KMS-11 (cell line): Measurements from ENCODE around the gene GPC2.

Experiments used
- H2AFZ ChIP-seq: fragments of 200-600 bp; sonication (generic); 2 replicates; pipeline ENCODE4 v1.6.1; 2016; ENCODE audit warnings: antibody characterized with exemption, mixed run types, low read depth
- H3K27ac ChIP-seq: fragments of 200-600 bp; sonication (generic); 2 replicates; pipeline ENCODE4 v1.6.1; 2016; ENCODE audit warnings: mild to moderate bottlenecking, mixed run types
- H3K27me3 ChIP-seq: fragments of 200-600 bp; sonication (generic); 2 replicates; pipeline ENCODE4 v1.6.1; 2017; ENCODE audit warnings: mild to moderate bottlenecking, low read depth, mixed run types, moderate library complexity; ENCODE audit not compliant: insufficient read depth
- H3K36me3 ChIP-seq: fragments of 200-600 bp; sonication (generic); 2 replicates; pipeline ENCODE4 v1.6.1; 2017; ENCODE audit warnings: mild to moderate bottlenecking, mixed run types; ENCODE audit not compliant: insufficient read depth
- H3K4me1 ChIP-seq: fragments of 200-600 bp; sonication (generic); 2 replicates; pipeline ENCODE4 v1.6.1; 2016; ENCODE audit warnings: mild to moderate bottlenecking, low read depth, mixed run types; ENCODE audit not compliant: poor library complexity, severe bottlenecking
- H3K4me2 ChIP-seq: fragments of 200-600 bp; sonication (generic); 2 replicates; pipeline ENCODE4 v1.7.0; 2016; ENCODE audit warnings: mild to moderate bottlenecking, mixed run types
- H3K4me3 ChIP-seq: fragments of 200-600 bp; sonication (generic); IDR thresholded peaks from 2 replicates; pipeline ENCODE4 v1.6.1; 2017; ENCODE audit warnings: low read depth, low read length, mixed read lengths; ENCODE audit not compliant: insufficient read depth
- H3K79me2 ChIP-seq: fragments of 200-600 bp; sonication (generic); 2 replicates; pipeline ENCODE4 v1.6.1; 2016; ENCODE audit warnings: low read depth, mixed run types; ENCODE audit not compliant: insufficient read depth
- H3K9ac ChIP-seq: fragments of 200-600 bp; sonication (generic); 2 replicates; pipeline ENCODE4 v1.6.1; 2016; ENCODE audit warnings: mild to moderate bottlenecking, mixed run types
- H4K20me1 ChIP-seq: fragments of 200-600 bp; sonication (generic); 2 replicates; pipeline ENCODE4 v1.6.1; 2016; ENCODE audit warnings: mild to moderate bottlenecking, mixed run types; ENCODE audit not compliant: insufficient read depth
- CTCF ChIP-seq: fragments of 200-600 bp; sonication (generic); conservative IDR thresholded peaks from 2 replicates; pipeline ENCODE4 v1.6.1; 2017; ENCODE audit warnings: low read depth, mild to moderate bottlenecking, antibody characterized with exemption, low read length, moderate library complexity, mixed read lengths

The GPC2 gene

DNA sequence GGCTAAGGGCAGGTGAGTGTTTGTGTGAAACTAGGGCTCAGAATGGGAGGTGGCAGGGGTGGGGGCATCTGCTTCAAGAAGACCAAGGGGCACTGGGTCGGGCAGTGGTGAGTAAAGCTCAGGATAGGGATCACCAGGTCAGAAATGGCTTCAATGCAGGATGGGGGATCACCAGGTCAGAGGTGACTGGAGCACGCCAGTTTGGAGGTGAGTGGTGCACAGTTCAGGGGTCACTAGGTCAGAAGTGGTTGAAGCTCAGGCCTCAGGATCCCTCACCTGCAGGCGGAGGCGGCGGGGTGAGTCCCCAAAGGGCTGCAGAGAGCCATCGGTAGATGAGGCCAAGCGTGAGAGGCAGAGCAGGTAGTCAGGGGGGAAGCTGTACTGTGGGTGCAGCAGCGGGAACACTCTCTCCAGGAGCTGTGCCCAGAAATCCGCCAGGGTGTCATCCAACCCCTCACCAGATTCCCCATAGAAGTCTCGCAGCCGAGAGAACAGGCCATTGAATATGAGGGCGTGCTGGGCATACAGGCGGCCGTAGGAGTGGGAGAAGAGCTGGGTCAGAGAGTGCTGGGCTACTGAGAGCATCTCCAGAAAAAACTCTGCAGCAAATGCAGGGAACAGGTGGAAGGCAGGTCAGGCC lies 1.8 kb downstream of the GPC2 start:
- Histone ChIP-seq H3K36me3 (no peaks in the 10 kb centered on the region), H3K27me3 (peaks cover 57% of the 10 kb centered on the region), H3K9ac (no peak overlapping the region), H3K4me2 (no peak overlapping the region), H3K27ac (no peak overlapping the region), H2AFZ (no peak overlapping the region), H3K4me3 (no peak overlapping the region), H3K79me2 (no peaks in the 10 kb centered on the region), H4K20me1 (no peaks in the 10 kb centered on the region), H3K4me1 (peaks cover 3% of the 10 kb centered on the region)
- no peak for TF ChIP-seq CTCF

DNA sequence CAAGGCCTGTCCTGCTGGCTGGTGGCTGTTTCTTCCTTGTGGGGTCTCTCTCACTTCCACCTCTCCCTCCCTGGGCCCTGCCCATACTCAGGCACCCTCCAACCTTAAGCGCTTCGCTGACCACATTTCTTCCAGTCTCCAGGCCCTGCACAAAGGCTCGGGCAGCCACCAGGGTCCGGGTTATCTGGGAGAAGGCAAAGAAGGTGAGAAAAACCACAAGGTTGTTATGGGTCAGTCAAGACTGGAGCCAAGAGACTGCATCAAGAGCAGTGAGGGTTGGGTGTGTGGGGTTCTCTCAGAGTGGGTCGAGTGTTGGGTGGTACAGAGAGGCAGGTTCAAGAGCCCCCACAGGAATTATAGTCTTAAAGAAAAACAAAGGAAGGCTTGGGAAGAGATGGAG lies 2.6 kb downstream of the GPC2 start:
- H3K27me3 ChIP-seq = peaks cover 64% of the 10 kb centered on the region
- H3K4me2 ChIP-seq = no peak overlapping the region
- H3K27ac ChIP-seq = no peak overlapping the region
- no peak overlapping the region for H3K9ac ChIP-seq
- H2AFZ ChIP-seq = no peak overlapping the region
- H4K20me1 ChIP-seq = no peaks in the 10 kb centered on the region
- H3K4me1 ChIP-seq = peaks cover 3% of the 10 kb centered on the region
- TF ChIP-seq CTCF = no peak
- no peaks in the 10 kb centered on the region for H3K36me3 ChIP-seq
- H3K79me2 ChIP-seq = no peaks in the 10 kb centered on the region
- H3K4me3 ChIP-seq = no peak overlapping the region

DNA sequence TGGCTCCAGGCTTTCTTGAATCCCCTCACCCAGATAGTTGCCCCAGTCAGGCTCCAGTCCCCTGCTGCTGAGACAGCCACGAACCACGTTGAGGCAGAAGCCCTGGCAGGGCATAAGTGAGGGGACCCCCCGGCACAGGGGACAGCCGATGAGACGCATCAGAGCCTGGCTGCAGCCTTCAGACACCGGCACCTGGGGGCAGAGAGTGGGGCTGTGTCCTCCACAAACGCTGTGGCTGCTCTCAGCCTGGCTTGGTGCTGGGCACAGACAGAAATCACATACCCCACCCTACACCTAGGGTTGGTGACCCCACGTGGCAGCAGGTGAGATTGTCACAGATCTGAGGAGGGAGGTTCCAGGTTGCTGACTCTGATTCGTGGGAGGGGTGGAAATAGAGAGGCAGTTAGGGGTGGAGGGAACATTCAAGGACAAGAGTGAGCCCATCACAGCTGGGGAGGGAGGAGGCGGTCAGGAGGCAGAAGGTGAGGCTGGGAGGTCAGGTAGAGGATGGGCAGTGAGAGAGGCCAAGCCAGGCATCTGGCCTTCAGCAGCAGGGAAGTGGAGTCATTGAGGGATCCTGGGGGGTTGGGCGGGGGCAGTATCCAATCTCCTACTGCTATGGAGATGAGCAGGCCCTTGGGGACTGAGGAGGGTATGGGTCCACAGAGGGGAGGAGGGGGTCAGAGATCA lies 3.2 kb downstream of the GPC2 start:
- Histone ChIP-seq H3K27me3 (peaks cover 69% of the 10 kb centered on the region), H3K4me3 (no peak overlapping the region), H3K36me3 (no peaks in the 10 kb centered on the region), H3K4me1 (peaks cover 3% of the 10 kb centered on the region), H3K4me2 (no peak overlapping the region), H3K9ac (no peak overlapping the region), H3K27ac (no peak overlapping the region), H3K79me2 (no peaks in the 10 kb centered on the region), H2AFZ (no peak overlapping the region), H4K20me1 (no peaks in the 10 kb centered on the region)
- no peak for TF ChIP-seq CTCF

DNA sequence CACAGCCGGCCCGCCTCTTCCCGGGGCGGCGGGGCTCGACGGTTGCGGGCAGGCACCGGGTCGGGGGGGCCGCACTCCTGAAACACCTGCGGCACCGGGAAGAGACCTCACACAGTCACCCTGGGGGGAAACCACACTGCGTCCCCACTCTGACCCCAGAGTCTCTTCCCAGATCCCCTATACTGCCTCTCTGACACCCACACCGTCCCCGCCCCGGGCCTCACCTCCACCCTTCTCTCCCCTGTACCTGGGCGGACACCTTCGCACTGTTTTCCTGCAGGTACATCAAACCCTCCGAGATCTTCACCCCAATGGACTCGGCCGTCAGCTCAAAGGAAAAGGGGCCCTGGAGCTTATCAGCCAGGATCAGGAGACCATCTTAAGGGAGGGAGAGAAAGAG lies 5.3 kb downstream of the GPC2 start:
- Histone ChIP-seq H3K4me2 (no peak overlapping the region), H3K27ac (no peak overlapping the region), H3K79me2 (no peaks in the 10 kb centered on the region), H3K9ac (no peak overlapping the region), H3K27me3 (peaks cover 87% of the 10 kb centered on the region), H2AFZ (no peak overlapping the region), H3K4me1 (peaks cover 7% of the 10 kb centered on the region), H3K4me3 (no peak overlapping the region), H3K36me3 (no peaks in the 10 kb centered on the region), H4K20me1 (no peaks in the 10 kb centered on the region)
- TF ChIP-seq CTCF = no peak
